HEK293T (cell line): ENCODE data around the gene TMEM17.

Source experiments
- BHLHE40 ChIP-seq: fragments of 450-650 bp; IDR thresholded peaks from 2 replicates; pipeline ENCODE4 v1.6.1; 2016; ENCODE audit warnings: mild to moderate bottlenecking, moderate library complexity, borderline replicate concordance
- FOXA1 ChIP-seq: fragments of 450-650 bp; IDR thresholded peaks from 2 replicates; pipeline ENCODE4 v1.6.1; 2016; ENCODE audit warnings: mild to moderate bottlenecking
- LEF1 ChIP-seq: fragments of 450-650 bp; IDR thresholded peaks from 2 replicates; pipeline ENCODE4 v1.6.1; 2017; ENCODE audit warnings: mild to moderate bottlenecking, borderline replicate concordance
- SP1 ChIP-seq: fragments of 450-650 bp; IDR thresholded peaks from 2 replicates; pipeline ENCODE4 v1.6.1; 2017
- SUZ12 ChIP-seq: fragments of 450-650 bp; IDR thresholded peaks from 2 replicates; pipeline ENCODE4 v1.6.1; 2016; ENCODE audit warnings: mild to moderate bottlenecking
- ZNF384 ChIP-seq: fragments of 450-650 bp; IDR thresholded peaks from 2 replicates; pipeline ENCODE4 v1.6.1; 2016

GRCh38 chr2:62466503-62466854 lies 39.5 kb downstream of the TMEM17 start:
- TF ChIP-seq FOXA1 (no peak), SUZ12 (no peak), SP1 (no peak), LEF1 (no peak), BHLHE40 (no peak), ZNF384 (no peak)
